ENCODE data around the gene KIAA2012. TPM values are rescaled to one million over a fixed set of nuclear protein-coding genes. Genes with fewer than 3 reads are reported as not detected.

The KIAA2012 gene
- total and polyA plus RNA-seq, 8 donors, result 0.04 to 0.09 TPM; not detected in 6

DNA sequence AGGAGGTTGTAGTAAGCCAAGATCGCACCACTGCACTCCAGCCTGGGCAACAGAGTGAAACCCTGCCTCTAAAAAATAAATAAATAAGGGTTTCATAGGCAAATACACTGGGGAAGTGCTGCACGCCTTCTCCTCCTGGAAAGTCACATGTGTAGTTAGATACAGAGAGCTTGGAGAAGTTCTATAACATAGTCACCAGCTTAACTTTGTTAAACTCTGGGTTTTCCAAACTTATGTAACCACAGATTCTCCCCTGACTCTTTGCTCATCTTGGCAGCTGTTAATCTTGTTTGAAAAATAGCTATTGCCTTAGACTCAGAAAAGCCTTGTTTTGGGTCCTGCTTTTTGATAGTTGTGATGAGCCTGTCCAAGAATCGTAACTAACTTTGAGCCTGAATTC is 25.2 kb downstream of the KIAA2012 start:
- no peaks in the 10 kb centered on the region for H3K9me3 ChIP-seq
- no peaks in the 10 kb centered on the region for H3K4me1 ChIP-seq
- no peak for DNase-seq
- no peak for FAIRE-seq
- H3K27ac ChIP-seq, result no peak overlapping the region
- TF ChIP-seq, protein P1, sequence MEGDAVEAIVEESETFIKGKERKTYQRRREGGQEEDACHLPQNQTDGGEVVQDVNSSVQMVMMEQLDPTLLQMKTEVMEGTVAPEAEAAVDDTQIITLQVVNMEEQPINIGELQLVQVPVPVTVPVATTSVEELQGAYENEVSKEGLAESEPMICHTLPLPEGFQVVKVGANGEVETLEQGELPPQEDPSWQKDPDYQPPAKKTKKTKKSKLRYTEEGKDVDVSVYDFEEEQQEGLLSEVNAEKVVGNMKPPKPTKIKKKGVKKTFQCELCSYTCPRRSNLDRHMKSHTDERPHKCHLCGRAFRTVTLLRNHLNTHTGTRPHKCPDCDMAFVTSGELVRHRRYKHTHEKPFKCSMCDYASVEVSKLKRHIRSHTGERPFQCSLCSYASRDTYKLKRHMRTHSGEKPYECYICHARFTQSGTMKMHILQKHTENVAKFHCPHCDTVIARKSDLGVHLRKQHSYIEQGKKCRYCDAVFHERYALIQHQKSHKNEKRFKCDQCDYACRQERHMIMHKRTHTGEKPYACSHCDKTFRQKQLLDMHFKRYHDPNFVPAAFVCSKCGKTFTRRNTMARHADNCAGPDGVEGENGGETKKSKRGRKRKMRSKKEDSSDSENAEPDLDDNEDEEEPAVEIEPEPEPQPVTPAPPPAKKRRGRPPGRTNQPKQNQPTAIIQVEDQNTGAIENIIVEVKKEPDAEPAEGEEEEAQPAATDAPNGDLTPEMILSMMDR (IDR thresholded peaks at IDR 0.05), result no peak
- no peak overlapping the region for H3K4me3 ChIP-seq
- WGBS, 2 donors, result 86 to 90% methylated on average over 3 of the region's 3 CpGs
- no peak for ATAC-seq
- no peaks in the 10 kb centered on the region for H3K27me3 ChIP-seq
- intact Hi-C loops (cut with DNase I), result no loop called here
- no peaks in the 10 kb centered on the region for H3K36me3 ChIP-seq

DNA sequence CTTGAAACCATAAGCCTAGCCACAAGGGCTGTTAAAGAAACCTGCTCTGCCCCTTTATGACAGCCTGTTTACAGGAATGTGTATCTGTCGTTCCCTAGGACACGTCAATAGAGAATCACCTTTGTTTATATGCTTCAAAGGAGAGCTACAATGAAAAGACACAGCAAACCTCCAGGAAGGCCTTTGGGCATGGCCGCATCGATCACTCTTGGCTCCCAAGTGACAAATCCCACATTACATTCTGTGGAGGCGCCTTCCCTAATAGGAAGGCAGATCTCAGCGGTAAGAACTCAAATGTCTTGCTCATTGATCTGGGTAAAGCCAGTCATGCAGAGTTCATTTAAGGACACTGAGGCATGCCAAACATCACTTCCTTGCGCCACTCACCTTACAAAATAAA is 26.5 kb downstream of the KIAA2012 start:
- Histone ChIP-seq H3K4me3 (no peak overlapping the region), H3K27ac (no peak overlapping the region), H3K36me3 (no peaks in the 10 kb centered on the region), H3K9me3 (no peaks in the 10 kb centered on the region), H3K4me1 (no peaks in the 10 kb centered on the region), H3K27me3 (no peaks in the 10 kb centered on the region)
- DNase-seq, result no peak
- intact Hi-C loops (cut with DNase I), result no loop called here
- WGBS, 2 donors, result 55 to 65% methylated on average over 7 of the region's 7 CpGs
- FAIRE-seq, result no peak
- no peak for ATAC-seq
- TF ChIP-seq, protein P1 (IDR thresholded peaks at IDR 0.05), result no peak

DNA sequence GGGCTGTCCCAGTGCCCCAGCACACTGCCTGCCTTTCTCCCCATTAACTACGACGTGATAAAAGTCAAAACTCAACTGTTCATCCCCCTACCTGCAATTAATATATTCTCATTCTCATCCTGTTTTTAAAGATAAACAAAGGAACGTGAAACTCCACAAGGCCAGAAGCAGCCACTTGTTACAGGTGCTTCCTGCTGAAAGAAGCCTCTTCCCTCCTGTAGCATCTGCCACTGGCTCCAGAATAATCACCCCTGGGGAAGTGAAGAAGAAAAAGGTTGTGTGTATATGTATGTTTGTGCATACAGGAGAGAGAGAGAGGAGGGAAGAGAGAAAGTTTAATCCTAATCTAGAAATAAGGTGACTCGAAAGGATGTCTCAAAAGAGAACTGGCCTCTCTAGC is 27.1 kb downstream of the KIAA2012 start:
- H3K4me3 ChIP-seq, result no peak overlapping the region
- FAIRE-seq (no peak), DNase-seq (no peak), ATAC-seq (no peak)
- 68 to 79% methylated on average over 4 of the region's 4 CpGs for WGBS, 2 donors
- intact Hi-C loops (cut with DNase I), result no loop called here
- TF ChIP-seq, protein P1 (IDR thresholded peaks at IDR 0.05), result no peak
- no peaks in the 10 kb centered on the region for H3K4me1 ChIP-seq
- no peak overlapping the region for H3K27ac ChIP-seq
- H3K27me3 ChIP-seq, result no peaks in the 10 kb centered on the region
- no peaks in the 10 kb centered on the region for H3K9me3 ChIP-seq
- H3K36me3 ChIP-seq, result no peaks in the 10 kb centered on the region

DNA sequence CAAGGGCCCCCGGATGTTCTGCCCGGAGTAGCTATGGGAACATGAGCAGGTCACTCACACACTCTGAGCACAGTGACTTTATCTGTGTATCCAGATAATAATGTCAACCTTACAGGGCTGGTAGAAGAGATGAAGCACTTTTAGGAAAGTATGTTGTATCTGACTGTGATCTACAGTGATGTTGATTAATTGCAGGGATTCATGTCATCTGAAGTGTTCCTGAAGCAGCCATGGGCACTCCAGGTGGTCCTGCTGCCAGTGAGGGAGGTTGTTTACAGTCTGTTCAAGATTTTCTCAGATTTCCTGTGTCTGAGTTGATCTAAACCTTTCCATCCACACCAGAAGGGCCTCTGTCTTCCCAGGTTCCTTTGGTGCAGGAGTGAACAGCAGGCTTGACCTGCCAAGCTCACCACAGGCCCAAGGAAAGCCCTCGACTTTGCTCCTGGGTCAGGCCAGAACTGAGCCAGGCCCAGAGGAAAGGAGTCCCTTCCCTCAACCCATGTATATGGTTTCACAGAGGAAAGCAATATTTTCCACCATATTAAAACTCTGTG is 28.0 kb downstream of the KIAA2012 start:
- no peak for DNase-seq
- no peak for FAIRE-seq
- Histone ChIP-seq H3K4me3 (no peak overlapping the region), H3K27ac (no peak overlapping the region), H3K27me3 (no peaks in the 10 kb centered on the region), H3K9me3 (no peaks in the 10 kb centered on the region), H3K4me1 (no peaks in the 10 kb centered on the region), H3K36me3 (no peaks in the 10 kb centered on the region)
- WGBS, 2 donors, result 50% methylated on average over 3 of the region's 3 CpGs
- no peak for ATAC-seq
- TF ChIP-seq, protein P1 (IDR thresholded peaks at IDR 0.05), result no peak
- intact Hi-C loops (cut with DNase I), result no loop called here

DNA sequence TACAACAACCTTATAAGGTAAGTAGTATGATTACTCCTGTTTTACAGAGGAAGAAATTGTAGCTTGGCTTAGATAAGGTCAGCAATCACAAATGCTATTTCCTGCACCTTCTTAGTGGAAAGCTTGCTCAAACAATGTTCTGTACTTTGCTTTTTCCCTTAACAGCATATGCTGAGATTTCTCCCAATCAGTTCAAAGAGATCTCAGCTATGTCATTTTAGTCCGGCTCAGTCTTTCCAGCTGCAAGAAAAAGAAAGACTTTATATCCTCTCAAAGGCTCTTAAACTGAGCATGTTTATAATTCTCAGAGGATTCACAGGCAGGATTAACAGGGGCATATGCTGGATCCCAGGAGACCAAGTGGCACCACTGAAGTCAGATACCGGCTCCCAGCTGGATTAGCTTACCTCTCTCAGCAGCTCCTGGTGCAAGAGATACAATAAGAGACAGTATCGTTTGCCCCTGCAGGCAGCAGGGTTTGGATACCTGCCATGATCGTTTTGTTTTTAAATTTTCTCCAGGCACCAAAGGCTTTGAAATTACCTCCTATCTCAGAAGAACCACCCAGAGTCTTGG is 29.5 kb downstream of the KIAA2012 start:
- no peak for ATAC-seq
- no peaks in the 10 kb centered on the region for H3K9me3 ChIP-seq
- no peaks in the 10 kb centered on the region for H3K4me1 ChIP-seq
- no peak overlapping the region for H3K27ac ChIP-seq
- TF ChIP-seq, protein P1 (IDR thresholded peaks at IDR 0.05), result no peak
- 56 to 64% methylated on average over 4 of the region's 4 CpGs for WGBS, 2 donors
- no peaks in the 10 kb centered on the region for H3K27me3 ChIP-seq
- no peak overlapping the region for H3K4me3 ChIP-seq
- DNase-seq, result no peak
- intact Hi-C loops (cut with DNase I), result no loop called here
- no peaks in the 10 kb centered on the region for H3K36me3 ChIP-seq
- FAIRE-seq, result no peak

Data from pancreas (tissue), 10 donors.